ENCODE results near the gene SRA1. TPM values are rescaled to one million over a fixed set of nuclear protein-coding genes. Genes with fewer than 3 reads are reported as not detected.
A peak's percentile ranks its signal among the peaks of the same experiment; 100 is the strongest.

SRA1 gene
- total and polyA plus RNA-seq, 12 donors = 22.7 to 42.2 (median 32.5) TPM

DNA sequence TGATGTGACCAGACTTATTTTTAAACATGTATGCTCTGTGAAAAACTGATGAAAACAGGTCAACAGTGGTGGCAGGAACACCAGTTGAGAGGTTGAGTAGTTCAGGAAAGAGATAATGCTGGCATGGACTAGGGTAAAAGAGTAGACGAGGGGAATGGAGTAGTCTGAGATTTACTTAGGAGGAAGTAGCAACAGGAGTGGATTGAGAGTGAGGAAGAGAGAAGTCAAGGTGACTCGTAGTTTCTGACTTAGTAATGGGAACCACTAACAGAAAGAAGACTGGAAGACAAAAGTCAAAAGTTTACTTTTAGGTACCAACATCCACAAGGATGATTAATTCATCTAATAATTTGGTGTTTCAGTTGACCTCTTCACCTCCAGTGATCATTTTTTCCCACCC is 3.6 kb downstream of the SRA1 start:
- ATAC-seq = no peak
- peak overlapping the region in 3 of 10 donors; percentile 23 to 98 (median 38) for H3K27ac ChIP-seq
- peaks cover 25 to 77% (median 68%) of the 10 kb centered on the region in 9 donors for H3K4me1 ChIP-seq

DNA sequence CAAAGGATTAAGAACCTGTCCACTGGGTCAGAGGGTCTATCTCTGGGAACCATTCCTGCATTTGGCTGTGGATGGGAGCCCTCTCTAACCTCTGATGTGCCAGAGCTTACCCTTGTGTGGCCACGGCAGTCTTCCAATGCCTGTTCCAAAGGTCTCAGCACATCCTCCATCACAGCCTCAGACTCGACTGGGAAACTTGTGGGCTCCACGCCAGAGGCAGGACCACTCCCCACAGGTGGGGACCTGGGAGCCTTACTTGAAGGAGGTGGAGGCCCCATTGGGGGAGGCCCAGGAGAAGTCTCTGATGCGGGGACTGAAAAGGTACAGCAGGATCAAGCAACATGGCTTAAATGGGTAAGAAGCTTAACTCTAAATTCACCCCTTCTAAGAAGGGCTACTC is 5.4 kb downstream of the SRA1 start:
- WGBS, 2 donors = 87 to 89% methylated on average over 4 of the region's 4 CpGs
- Histone ChIP-seq H3K27ac (peak overlapping the region in 4 of 10 donors; percentile 38 to 95 (median 94)), H3K4me3 (no peak overlapping the region), H3K4me1 (peaks cover 32 to 82% (median 77%) of the 10 kb centered on the region in 9 donors), H3K27me3 (no peaks in the 10 kb centered on the region), H3K9me3 (no peaks in the 10 kb centered on the region), H3K36me3 (peaks cover 0 to 54% (median 21%) of the 10 kb centered on the region in 9 donors)
- intact Hi-C loops (cut with DNase I) = loop anchor here in 2 of 10 donors (5.0 to 10.0 kb wide), 2 partner anchors 150 to 307 kb away; partner anchors contain the start of gene ANKHD1 (in 1 of the 2)
- ATAC-seq (no peak), DNase-seq (no peak)
- TF ChIP-seq, protein P1, sequence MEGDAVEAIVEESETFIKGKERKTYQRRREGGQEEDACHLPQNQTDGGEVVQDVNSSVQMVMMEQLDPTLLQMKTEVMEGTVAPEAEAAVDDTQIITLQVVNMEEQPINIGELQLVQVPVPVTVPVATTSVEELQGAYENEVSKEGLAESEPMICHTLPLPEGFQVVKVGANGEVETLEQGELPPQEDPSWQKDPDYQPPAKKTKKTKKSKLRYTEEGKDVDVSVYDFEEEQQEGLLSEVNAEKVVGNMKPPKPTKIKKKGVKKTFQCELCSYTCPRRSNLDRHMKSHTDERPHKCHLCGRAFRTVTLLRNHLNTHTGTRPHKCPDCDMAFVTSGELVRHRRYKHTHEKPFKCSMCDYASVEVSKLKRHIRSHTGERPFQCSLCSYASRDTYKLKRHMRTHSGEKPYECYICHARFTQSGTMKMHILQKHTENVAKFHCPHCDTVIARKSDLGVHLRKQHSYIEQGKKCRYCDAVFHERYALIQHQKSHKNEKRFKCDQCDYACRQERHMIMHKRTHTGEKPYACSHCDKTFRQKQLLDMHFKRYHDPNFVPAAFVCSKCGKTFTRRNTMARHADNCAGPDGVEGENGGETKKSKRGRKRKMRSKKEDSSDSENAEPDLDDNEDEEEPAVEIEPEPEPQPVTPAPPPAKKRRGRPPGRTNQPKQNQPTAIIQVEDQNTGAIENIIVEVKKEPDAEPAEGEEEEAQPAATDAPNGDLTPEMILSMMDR (IDR thresholded peaks at IDR 0.05) = no peak

More for the DNA sequence above, 3.6 kb downstream of the SRA1 start:
- Histone ChIP-seq H3K9me3 (no peaks in the 10 kb centered on the region), H3K4me3 (no peak overlapping the region), H3K27me3 (no peaks in the 10 kb centered on the region), H3K36me3 (peaks cover 0 to 60% (median 21%) of the 10 kb centered on the region in 9 donors)
- intact Hi-C loops (cut with DNase I) = loop anchor here in 2 of 10 donors (5.0 to 10.0 kb wide), 2 partner anchors 151 to 309 kb away; partner anchors contain the start of gene ANKHD1 (in 1 of the 2)
- 65 to 71% methylated on average over 2 of the region's 2 CpGs for WGBS, 2 donors
- TF ChIP-seq, protein P1 (IDR thresholded peaks at IDR 0.05) = no peak
- no peak for DNase-seq

DNA sequence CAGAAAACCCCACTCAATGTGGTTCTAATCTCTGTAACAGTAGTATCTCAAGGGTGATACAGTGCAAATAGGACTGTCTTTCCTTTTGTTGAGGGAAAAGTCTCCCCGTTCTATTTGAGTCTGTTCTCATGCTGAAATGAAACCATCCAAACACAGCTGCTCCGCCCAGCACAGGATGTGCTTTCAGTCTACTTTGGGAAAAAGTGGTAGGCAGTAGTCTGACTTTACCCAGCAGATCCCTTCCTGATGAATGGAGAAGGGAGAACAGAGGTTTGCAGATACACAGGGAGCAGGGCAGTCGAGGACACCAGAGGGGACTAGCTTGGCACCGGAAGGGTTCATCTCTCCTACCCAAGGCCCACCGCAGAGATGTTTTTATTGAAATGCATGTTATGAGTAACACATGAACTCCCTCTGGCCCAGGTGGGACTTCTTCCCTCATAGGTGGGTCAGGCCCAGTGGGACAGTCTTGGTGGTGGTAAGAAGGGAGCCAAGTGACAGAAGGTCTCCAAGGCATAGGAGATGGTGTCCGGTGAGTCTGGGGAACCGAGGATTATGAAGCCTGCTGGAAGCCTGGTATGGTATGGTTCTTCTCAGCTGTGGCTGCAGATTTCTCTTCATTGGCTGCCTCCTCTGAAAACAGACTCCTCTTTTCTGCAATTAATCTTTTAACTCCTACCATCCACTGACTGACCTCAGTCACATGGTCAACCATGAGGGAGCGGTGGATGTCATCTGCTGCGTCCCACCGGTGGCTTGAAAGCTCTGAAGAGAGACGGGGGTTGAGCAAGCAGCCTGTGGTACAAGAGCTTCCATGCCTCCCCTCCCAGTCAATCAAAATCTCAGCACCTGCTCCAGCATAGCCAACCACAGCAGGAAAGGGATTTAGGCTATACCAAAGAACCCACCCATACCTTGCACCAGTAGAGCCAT is 6.9 kb downstream of the SRA1 start:
- Histone ChIP-seq H3K27me3 (no peaks in the 10 kb centered on the region), H3K4me1 (peaks cover 27 to 76% (median 72%) of the 10 kb centered on the region in 9 donors), H3K9me3 (no peaks in the 10 kb centered on the region), H3K4me3 (no peak overlapping the region), H3K27ac (peak overlapping the region; percentile 77 to 97 (median 94)), H3K36me3 (peaks cover 0 to 54% (median 21%) of the 10 kb centered on the region in 9 donors)
- no peak for DNase-seq
- TF ChIP-seq, protein P1 (IDR thresholded peaks at IDR 0.05) = no peak
- no peak for ATAC-seq
- 82 to 83% methylated on average over 11 of the region's 11 CpGs for WGBS, 2 donors
- intact Hi-C loops (cut with DNase I) = loop anchor here in 2 of 10 donors (5.0 to 10.0 kb wide), 2 partner anchors 148 to 306 kb away; partner anchors contain the start of gene ANKHD1 (in 1 of the 2)
